Stimulated activated CD8-positive, alpha-beta memory T cell treated with anti-CD3 and anti-CD28 coated beads, Interleukin-7, amount 100 ng/mL, for 48 hours (primary cell): ENCODE measurements around the gene SRBD1.

ENCODE experiments used
- DNase-seq, 2 donors: peaks; one replicate each; pipeline ENCODE4 v3.0.0-alpha.2; 2020; ENCODE audit warnings: low read depth in 1 of 2; ENCODE audit errors: extremely low read depth in 1 of 2

The SRBD1 gene

DNA sequence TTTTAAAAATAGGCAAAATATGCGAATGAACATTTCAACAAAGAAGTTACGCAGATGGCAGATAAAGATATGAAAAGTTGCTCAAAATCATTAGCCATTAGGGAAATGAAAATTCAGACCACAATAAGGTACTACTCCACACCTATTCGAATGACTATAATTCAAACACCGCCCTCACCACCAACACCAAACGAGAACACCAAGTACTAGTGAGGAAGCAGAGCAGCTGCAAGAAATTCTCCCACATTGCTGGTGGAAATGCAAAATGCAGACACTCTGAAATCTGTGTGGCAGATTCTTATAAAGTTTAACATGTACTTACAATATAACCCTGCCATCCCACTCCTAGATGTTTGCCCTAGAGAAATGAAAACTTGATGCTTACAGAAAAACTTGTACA is 23.2 kb upstream of the SRBD1 start:
- no peak for DNase-seq

DNA sequence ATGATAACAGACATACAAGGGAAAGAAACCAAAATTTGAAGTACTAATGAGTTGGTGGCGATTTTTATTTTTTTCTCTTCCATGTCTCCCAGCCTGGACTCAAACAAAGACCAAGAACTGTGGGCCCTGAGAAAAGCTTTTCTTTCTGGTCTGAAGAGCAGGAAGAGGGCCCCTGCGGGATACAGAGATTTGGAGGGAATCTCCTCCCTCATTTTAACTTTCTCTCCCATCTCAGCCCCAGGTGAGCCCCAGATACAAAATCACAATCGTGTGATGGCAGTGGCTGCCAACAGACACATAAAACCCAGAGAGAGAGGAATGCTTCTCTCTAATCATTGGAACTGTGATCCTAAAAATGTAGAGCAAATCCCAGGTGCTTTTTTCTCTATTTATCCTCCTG is 20.9 kb upstream of the SRBD1 start:
- DNase-seq = no peak

DNA sequence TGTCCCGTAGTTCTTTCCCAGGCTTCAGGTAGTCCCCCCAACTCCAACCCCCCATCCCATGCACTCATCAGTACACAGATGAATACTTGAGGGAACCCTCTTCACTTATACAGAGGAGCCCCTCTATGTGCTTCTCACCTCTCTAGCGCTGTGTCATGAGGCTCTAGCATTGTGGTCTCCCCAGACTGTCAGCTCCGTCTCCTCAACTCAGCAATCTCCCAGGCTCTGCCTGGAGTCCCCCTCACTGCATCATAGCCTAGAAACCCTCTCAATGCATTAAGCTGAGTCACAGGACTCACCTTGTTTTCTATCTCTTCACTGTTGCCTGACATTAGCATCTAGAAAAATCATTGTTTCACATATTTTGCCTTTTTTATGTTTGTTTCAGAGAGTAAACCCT is 20.3 kb upstream of the SRBD1 start:
- no peak for DNase-seq

DNA sequence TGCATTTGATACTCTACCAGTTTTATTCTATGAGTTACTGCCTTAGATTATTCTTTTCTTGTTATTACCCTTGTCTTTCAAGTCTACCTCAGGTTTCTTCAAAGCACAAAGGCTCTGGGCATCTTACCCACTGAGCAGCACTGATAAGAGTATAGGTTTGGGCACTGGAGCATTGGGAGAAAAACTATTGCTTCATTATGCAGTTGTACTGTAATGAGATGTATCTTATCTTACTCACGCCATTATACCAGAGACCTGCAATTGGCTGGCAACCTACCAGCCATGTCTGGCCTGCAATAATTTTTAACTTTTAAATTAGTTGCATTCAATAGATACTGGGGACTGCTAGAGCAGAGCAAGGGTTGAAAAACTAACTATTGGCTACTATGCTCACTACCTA is 18.9 kb upstream of the SRBD1 start:
- no peak for DNase-seq

DNA sequence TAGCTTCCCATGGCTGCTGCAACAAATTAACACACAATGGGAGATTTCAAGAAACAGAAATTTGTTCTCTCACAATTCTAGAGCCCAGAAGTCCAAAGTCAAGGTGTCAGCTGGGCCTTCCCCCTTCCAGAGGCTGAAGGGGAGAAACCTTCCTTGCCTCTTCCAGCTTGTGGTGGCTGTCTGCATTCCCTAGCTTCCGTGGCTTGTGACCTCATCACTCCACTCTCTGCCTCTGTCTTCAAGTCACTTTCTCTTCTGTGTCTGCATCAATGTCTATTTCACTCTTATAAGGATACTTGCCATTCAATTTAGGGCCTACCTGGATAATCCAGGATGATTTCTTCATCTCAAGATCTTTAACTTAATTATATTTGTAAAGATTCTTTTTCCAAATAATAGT is 16.8 kb upstream of the SRBD1 start:
- DNase-seq = no peak

DNA sequence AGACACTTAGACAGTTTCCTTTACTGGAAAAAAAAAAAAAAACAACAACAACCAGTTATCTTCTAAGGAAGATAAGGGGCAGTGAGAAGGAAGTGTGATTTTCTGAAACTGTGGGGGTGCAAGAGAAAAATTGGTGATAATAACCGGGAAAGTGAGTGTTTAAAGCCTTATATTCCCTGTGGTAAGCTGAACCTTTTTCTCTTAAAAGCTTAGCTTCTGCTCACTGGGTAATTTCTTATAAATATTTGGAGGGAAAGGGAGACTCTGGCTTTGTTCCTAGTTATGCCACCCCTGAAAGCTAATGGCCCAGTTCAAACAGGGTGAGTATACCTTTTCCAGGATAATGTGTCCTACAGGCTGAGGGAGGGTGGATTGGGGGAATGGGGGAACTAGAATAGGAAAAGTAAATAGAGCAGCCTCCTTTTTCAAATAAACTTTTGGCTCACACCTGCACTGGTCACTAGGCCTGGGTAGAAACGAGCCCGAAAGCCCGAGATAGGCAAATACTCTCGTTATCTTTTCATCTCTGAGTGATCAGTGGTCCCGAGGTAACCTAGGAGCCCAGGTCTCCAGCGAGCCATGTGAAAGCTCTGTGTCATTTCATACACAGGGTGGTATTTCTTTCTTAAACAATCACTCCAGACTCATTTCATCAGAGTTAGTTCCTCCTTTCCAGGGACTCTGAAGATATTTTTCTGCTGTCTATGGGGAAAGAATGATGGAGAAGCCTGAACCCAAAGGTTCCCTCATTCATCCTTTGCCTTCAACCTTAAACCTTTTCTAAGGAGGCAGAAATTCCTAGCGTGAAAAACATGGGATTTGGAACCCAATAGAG is 15.5 kb upstream of the SRBD1 start:
- no peak for DNase-seq

DNA sequence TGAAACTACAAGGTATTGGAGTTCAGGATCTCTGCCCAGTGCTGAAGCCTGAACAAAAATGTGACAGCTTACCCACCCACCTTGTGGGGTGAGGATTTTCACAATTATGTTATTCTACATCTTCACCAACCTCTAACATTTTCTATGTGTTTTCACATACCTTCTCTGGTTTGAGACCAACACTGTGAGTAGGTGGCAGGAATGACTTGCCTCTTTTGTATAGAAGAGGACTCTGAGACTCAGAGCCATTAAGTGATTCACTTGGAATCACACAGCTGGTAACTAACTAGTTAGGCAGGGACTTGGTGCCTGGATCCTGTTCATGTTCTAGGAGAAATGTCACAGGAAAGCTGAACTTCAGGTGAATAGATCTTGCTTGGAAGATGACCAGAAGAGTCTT is 14.8 kb upstream of the SRBD1 start:
- DNase-seq = no peak

DNA sequence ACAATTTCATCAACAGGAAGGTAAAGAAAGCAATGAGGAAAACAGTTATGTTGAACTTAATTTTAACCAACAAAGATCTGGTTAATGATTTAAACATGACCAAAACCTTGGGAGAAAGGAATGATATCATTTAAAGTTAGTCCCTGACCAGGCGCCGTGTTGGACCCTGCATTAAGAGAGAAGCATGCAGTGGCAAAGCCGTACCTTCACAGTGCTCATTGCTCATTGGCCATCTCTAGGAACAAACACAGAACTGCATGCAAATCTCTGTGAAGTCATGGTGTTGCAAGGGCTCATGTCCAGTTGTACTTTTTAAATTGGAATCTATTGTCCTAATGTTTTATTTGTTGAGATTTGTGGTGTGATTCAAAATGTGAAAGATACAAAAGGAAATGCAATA is 12.0 kb upstream of the SRBD1 start:
- DNase-seq = no peak

DNA sequence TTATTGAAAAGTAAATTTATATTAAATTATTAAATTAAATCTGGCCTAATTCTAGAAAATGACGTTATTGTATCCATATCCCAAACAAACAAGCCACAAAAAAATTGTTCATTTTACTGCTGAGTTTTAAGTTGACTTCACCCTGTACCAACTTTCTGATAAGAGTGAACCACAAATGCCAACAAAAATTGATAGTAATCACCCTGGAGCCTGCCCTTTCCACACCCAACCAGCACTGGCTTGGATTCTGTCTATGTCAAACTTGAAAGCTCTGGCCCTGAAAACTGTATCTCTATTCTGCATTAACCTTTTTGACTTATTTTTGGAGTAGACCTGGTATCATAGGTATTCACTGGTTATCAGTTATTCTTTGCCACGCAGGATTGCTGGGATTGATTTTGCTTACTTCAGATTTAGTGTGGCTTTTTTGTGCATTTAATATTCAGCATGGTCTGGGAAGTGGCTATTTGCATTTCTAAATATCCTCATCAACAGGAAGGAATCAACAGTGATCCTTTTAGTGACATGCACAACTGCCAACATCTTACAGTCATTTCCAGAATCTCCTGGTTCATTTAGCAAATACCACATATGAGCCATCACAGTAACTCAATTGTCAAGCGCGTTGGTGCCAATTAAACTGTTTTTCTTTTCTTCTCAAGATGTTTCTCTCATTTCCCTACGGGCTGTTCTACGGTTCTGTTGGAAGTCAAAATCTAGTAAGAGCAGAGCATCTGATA is 11.4 kb upstream of the SRBD1 start:
- no peak for DNase-seq

DNA sequence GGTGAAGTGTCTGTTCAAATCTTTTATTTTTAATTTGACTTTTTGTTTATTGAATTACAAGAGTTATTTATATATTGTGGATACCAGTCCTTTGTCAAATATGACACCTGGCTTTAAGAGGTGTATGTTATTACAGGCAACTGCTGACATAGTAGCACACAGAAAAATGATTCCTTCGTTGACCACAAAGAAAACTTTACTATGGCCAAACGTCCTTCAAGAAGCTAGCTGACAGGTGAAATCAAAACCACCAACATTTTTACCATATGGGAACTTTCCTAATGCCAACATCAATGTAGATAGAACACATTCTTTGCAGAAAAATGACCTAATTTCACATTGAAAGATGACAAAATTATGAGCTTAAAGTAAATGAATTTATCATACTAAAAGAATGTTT is 6.4 kb upstream of the SRBD1 start:
- no peak for DNase-seq

DNA sequence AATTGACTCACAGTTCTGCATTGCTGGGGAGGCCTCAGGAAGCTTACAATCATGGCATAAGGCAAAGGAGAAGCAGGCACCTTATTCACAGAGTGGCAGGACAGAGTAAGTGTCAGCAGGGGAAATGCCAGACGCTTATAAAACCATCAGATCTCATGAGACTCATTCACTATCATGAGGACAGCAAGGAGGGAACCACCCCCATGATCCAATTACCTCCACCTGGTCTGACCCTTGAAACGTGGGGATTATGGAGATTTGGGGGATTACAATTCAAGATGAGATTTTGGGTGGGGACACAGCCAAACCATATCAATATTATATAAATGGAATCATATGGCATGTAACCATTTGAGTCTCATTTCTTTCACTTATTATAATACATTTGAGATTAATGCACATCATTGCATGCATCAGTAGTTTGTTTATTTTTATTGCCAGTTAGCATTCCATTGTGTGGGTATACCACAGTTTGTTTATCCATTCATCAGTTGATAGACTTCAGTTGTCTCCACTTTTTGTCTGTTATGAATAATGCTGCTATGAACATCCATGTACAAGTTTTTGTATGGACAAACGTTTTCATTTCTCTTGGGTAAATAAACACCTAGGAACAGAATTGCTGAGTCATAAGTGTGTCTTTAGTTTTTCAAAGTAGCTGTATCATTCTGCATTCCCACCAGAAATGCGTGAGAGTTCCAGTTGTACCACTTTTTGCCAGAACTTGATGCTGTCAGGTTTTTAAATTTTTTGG is 5.8 kb upstream of the SRBD1 start:
- no peak for DNase-seq

DNA sequence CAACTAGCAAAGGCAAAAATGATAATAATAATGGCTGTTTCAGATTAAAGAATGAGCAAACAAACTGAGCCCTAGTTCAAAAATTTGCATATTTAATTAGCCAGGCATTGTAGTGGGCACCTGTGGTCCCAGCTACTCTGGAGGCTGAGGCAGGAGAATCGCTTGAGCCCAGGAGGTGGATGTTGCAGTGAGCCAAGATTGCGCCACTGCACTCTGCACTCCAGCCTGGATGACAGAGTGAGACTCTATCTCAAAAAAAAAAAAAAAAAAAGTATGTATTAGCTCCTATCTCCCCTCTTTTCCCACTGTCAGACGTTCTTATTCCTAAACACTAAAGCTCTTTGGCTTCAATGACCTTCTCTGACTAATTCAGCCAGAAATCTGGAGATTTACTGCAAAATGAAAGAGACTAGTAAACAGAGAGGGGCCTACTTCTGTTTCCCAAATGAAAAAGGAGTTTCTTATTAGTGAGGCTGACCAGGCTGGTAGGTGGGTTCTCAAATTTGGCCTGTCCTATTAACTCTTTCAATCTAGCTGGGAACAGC is 3.9 kb upstream of the SRBD1 start:
- DNase-seq = no peak

DNA sequence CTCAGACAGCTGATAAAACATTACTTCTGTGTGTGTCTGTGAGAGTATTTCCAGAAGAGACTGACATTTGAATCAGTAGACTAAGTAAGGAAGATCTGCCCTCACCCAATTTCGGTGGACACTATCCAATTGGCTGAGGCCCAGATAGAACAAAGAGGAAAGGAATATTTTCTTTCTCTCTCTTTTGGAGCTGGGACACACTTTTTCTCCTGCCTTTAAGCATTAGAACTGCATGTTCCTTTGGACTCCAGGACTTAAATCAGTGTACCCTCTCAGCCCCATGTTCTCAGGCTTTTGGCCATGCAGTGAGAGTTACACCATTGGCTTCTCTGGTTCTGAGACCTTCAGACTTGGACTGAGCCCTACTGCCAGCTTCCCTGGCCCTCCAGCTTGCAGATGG is 3.3 kb upstream of the SRBD1 start:
- DNase-seq = no peak

DNA sequence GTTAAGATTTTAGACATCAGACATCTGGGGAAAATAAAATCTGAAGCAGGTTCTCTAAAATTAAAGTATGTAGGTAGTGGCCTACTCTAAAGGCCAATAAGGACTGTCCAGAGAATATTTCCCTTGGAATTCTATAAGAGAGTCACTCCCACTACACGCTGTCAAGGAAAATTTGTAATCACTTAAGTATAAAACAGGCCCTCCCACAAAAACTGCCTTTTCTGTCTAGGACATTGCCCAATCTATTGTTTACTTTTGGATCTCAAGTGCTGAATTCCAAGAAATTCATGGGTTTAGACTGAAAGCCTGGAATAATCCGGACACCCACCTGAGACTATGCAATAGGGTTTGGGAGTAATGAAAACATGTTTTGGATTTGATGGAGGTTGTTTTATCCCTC is 1.7 kb upstream of the SRBD1 start:
- DNase-seq = no peak

DNA sequence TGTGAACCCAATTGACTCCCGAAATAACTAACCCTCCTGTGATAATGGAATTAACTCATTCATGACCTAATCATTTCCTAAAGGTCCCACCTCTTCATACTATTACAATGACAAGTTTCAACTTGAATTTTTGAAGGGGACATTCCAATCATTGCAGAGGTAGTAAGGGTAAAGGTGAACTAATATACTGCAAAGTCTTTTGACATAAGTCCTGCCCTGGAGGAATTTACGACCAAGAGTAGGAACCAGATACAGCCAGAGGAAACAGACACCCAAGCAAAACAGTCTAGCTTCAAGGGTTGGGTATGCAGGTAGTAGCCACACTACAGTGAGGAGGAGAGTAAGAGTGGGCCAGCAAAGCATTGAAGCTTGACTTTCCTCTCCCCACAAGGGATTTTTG is 1.2 kb upstream of the SRBD1 start:
- no peak for DNase-seq

DNA sequence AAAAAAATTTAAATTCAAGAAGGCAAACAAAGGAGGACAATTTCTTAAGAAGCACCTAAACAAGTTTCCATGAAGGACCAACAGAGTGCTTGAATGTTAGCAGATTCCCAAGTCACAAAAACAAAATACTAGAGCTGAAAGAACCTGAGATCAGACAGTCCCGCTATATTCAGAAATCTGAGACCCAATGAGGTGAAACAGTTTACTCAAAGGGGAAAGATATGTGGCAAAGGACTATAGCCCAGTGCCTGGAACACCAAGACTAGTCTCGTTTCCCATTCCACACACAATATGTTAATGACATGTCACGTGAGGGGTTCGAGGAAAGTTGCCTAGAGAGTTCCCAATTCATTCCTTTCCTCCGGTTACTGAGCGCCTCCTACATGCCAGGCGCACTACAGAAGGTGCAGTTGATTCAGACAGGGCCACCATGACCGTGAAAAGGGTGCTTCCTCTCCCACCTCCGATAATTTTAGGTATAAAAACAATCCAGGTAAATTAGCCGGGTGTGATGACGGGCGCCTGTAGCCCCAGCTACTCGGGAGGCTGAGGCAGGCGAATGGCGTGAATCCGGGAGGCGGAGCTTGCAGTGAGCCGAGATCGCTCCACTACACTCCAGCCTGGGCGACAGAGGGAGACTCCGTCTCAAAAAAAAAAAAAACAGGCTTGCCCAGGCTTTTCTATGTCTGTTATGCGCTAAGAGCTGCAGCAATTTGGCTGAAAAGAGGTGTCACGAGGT is 617 bp downstream of the SRBD1 start:
- DNase-seq = peak; percentile 7 to 20

DNA sequence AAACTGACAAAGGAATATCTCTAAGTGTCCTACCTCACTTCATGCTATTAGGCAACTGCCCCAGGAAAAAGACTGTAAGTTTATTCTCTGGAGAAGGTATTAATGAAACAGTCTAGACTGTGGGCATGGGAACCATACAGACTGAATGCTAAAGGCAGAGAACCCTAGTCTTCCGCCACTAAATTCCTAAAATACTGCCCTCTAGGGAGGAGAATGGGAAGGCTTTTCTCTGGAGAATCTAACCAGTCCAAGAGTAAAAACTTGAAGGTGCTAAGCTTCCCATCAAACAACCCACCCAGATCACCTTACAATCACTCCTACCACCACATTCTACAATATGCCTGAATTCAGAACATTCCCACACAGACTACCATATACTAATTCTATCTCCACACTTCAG is 3.4 kb downstream of the SRBD1 start:
- no peak for DNase-seq

DNA sequence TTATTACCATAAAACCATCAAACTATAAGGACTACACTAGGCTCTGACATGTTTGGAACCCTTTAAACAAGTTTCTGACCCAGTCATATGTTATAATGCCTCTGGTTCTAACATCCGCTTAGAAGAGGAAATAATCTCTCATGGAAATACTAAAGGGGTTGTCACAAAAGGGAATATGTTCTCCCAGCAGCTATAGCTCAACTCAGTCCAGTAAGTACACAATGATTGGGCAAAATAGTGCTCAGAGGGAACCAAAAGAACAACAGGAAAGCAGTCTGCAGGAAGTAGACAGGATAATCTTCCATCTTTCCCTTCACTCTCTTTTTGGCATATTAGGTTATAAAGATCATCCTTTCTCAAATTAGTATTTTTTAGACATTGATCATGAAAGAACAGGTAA is 4.3 kb downstream of the SRBD1 start:
- DNase-seq = no peak

DNA sequence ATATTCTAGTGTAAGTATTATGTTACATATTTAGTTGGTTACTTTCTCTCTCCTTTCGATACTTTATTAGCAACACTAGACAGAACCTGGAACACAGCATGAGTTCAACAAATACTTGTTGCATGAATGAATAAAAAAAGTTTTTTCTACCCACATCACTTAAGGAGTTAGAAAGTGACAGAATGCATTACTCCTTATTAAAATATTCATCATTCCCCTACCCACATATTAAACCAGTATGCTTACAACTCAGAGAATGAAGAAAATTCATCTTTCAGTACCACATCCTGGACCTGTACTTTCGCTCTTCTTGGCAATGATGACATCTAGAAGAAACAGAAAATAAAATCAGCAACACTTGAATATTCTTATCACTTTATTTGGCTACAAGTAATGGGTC is 6.0 kb downstream of the SRBD1 start:
- no peak for DNase-seq

DNA sequence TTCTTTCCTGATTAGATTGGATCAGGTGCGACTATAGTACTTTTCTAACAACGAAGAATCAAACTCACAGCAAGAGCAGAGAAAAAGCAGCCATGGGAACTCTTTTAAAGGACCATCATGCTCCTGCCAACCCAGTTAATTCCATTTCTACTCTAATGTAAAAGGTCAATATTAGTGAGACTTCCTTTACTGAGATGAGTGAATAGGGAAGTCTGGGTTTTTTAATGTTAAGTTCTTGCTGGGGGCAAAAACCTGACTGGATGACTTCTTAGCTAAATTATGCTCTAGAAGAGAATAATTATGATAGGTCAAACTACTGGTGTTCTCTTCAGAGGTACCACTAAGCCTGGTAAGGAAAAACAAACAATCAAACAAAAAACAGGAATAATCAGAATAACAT is 8.4 kb downstream of the SRBD1 start:
- DNase-seq = no peak

DNA sequence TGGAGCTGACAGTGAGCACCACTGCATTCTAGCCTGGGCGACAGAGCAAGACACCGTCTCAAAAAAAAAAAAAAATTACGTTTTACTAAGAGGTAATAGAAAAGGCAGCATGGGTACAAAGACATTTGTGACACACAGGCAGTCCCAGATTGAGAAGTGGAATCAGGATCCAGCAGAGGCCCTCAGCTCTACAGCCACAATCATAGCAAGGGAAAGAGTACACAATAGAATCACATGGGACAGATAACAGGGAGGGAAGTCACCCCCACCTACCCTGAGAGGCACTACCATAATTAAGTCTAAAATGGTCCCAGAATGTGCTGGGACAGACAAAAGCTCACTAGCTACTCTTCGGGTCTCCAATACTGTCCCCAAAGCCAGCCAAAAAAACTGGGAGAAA is 12.5 kb downstream of the SRBD1 start:
- DNase-seq = no peak
